Transverse colon (tissue), 4 donors: ENCODE measurements around the gene LRRN3.

Experiments used
- POLR2A ChIP-seq: fragments of 450-650 bp; IDR thresholded peaks from one replicate; pipeline ENCODE4 v1.6.1; 2016; ENCODE audit warnings: antibody characterized with exemption, mild to moderate bottlenecking, moderate library complexity
- POLR2AphosphoS5 ChIP-seq, 3 donors: sonication (generic); formaldehyde crosslinking; IDR thresholded peaks; one replicate each; pipeline ENCODE4 v1.6.1; 2016; ENCODE audit warnings: antibody characterized with exemption in 3 of 3
- TF ChIP-seq, protein P1 (sequence below), 5 experiments: fragments of 200-600 bp in 3 of 5; fragments of 450-650 bp in 2 of 5; sonication (generic) in 3 of 5; IDR thresholded peaks; 1 replicate in 2 of 5; 2 replicates in 3 of 5; pipeline ENCODE4 v1.5.1; 2016 to 2017; ENCODE audit warnings: antibody characterized with exemption in 5 of 5, inconsistent platforms in 3 of 5, mild to moderate bottlenecking in 2 of 5, moderate library complexity in 1 of 5

GRCh38 chr7:111137296-111138192 lies 46.6 kb downstream of the LRRN3 start:
- TF ChIP-seq, protein P1, sequence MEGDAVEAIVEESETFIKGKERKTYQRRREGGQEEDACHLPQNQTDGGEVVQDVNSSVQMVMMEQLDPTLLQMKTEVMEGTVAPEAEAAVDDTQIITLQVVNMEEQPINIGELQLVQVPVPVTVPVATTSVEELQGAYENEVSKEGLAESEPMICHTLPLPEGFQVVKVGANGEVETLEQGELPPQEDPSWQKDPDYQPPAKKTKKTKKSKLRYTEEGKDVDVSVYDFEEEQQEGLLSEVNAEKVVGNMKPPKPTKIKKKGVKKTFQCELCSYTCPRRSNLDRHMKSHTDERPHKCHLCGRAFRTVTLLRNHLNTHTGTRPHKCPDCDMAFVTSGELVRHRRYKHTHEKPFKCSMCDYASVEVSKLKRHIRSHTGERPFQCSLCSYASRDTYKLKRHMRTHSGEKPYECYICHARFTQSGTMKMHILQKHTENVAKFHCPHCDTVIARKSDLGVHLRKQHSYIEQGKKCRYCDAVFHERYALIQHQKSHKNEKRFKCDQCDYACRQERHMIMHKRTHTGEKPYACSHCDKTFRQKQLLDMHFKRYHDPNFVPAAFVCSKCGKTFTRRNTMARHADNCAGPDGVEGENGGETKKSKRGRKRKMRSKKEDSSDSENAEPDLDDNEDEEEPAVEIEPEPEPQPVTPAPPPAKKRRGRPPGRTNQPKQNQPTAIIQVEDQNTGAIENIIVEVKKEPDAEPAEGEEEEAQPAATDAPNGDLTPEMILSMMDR (IDR thresholded peaks at IDR 0.05) = no peak
- TF ChIP-seq POLR2A = no peak
- no peak for TF ChIP-seq POLR2AphosphoS5 (IDR thresholded peaks at IDR 0.05)
